Sigmoid colon (tissue), 7 donors: ENCODE results near the gene C1orf116. TPM values are rescaled to one million over a fixed set of nuclear protein-coding genes. Genes with fewer than 3 reads are reported as not detected.

Experiments
- DNase-seq: peaks from one replicate; pipeline ENCODE4 v3.0.0-alpha.2; 2019
- H3K27ac ChIP-seq, 4 donors: fragments of 200-600 bp; sonication (generic); one replicate each; pipeline ENCODE4 v1.5.1; 2016 to 2019; ENCODE audit warnings: mild to moderate bottlenecking in 1 of 4
- H3K27me3 ChIP-seq, 3 donors: fragments of 200-600 bp; sonication (generic); one replicate each; pipeline ENCODE4 v1.5.1; 2019; ENCODE audit warnings: mild to moderate bottlenecking in 1 of 3
- H3K36me3 ChIP-seq, 4 donors: fragments of 200-600 bp; sonication (generic); one replicate each; pipeline ENCODE4 v1.5.1; 2016 to 2019
- H3K4me1 ChIP-seq, 4 donors: fragments of 200-600 bp; sonication (generic); one replicate each; pipeline ENCODE4 v1.5.1; 2017 to 2019
- H3K4me3 ChIP-seq, 4 donors: fragments of 200-600 bp; sonication (generic); one replicate each; pipeline ENCODE4 v1.5.1; 2017 to 2019; ENCODE audit warnings: mild to moderate bottlenecking in 2 of 4, moderate library complexity in 1 of 4
- H3K9me3 ChIP-seq, 4 donors: fragments of 200-600 bp in 3 of 4; sonication (generic) in 3 of 4; one replicate each; pipeline versions ENCODE4 v1.5.1 to v1.6.1; 2013 to 2019
- CTCF ChIP-seq, 4 experiments: fragments of 450-650 bp in 3 of 4; fragments of 200-600 bp in 1 of 4; IDR thresholded peaks; one replicate each; pipeline ENCODE4 v1.5.1; 2016 to 2019; ENCODE audit warnings: antibody characterized with exemption in 4 of 4, mild to moderate bottlenecking in 3 of 4, moderate library complexity in 2 of 4
- EP300 ChIP-seq, 4 donors: sonication (generic); formaldehyde crosslinking; IDR thresholded peaks; one replicate each; pipeline ENCODE4 v1.6.1; 2017; ENCODE audit warnings: antibody characterized with exemption in 4 of 4
- POLR2A ChIP-seq, 2 donors: fragments of 450-650 bp; IDR thresholded peaks; one replicate each; pipeline ENCODE4 v1.6.1; 2016; ENCODE audit warnings: antibody characterized with exemption in 2 of 2, mild to moderate bottlenecking in 2 of 2, moderate library complexity in 2 of 2
- POLR2AphosphoS5 ChIP-seq, 4 donors: sonication (generic); formaldehyde crosslinking; IDR thresholded peaks; one replicate each; pipeline ENCODE4 v1.6.1; 2017; ENCODE audit warnings: antibody characterized with exemption in 4 of 4
- WGBS, 2 donors: extraction: QIAGEN DNeasy Blood & Tissue Kit; methylation state at CpG; one replicate each; pipeline ENCODE4 v1.1.7; 2013; 5-methylcytosine and 5-hydroxymethylcytosine counted together
- intact Hi-C: fragments of 100-400 bp; cut with DNase I; formaldehyde crosslinking; loops from one replicate; pipeline ENCODE4 v1.15.1; 2023
- polyA plus RNA-seq, 3 donors: library from polyadenylated mRNA; stranded (reverse); fragments of 200-250 nt; gene quantifications; one replicate each; pipeline ENCODE4 v1.2.3, GENCODE V29; 2013
- total RNA-seq, 4 donors: library from RNA; depleted of rRNA; stranded (reverse); fragments of >200 nt; gene quantifications; one replicate each; pipeline ENCODE4 v1.1.0, GENCODE V29; 2016
- donor health status: healthy with polysubstance abuse.
- donor health status: Bipolar disorder and iron deficiency.
- donor health status: healthy.

Gene C1orf116
- total and polyA plus RNA-seq, 7 donors, result 0.14 to 22.4 (median 4.1) TPM; not detected in 1

GRCh38 chr1:206986402-206986801 is 46.2 kb downstream of the C1orf116 start:
- intact Hi-C loops, result no loop called here
- WGBS, 2 donors, result 77 to 87% methylated on average over 3 of the region's 3 CpGs

GRCh38 chr1:206985162-206985749 is 47.3 kb downstream of the C1orf116 start:
- DNase-seq, result no peak
- TF ChIP-seq POLR2AphosphoS5 (IDR thresholded peaks at IDR 0.05) (no peak), EP300 (IDR thresholded peaks at IDR 0.05) (no peak), CTCF (IDR thresholded peaks at IDR 0.05) (no peak), POLR2A (IDR thresholded peaks at IDR 0.05) (no peak)
- intact Hi-C loops, result no loop called here

More at GRCh38 chr1:206986402-206986801, 46.2 kb downstream of the C1orf116 start:
- no peak for TF ChIP-seq POLR2A (IDR thresholded peaks at IDR 0.05)
- no peak for TF ChIP-seq CTCF (IDR thresholded peaks at IDR 0.05)
- no peak for TF ChIP-seq EP300 (IDR thresholded peaks at IDR 0.05)
- TF ChIP-seq POLR2AphosphoS5 (IDR thresholded peaks at IDR 0.05), result no peak
- no peak for DNase-seq
- H3K27ac ChIP-seq, result no peak overlapping the region
- H3K9me3 ChIP-seq, result no peaks in the 10 kb centered on the region
- H3K4me3 ChIP-seq, result no peak overlapping the region
- H3K4me1 ChIP-seq, result no peaks in the 10 kb centered on the region
- no peaks in the 10 kb centered on the region for H3K36me3 ChIP-seq
- no peaks in the 10 kb centered on the region for H3K27me3 ChIP-seq

GRCh38 chr1:206982216-206982615 is 50.3 kb downstream of the C1orf116 start:
- Histone ChIP-seq H3K27me3 (no peaks in the 10 kb centered on the region), H3K36me3 (no peaks in the 10 kb centered on the region), H3K27ac (no peak overlapping the region), H3K4me3 (no peak overlapping the region), H3K4me1 (no peaks in the 10 kb centered on the region), H3K9me3 (no peaks in the 10 kb centered on the region)
- intact Hi-C loops, result no loop called here
- DNase-seq, result no peak
- peak in 3 of 4 experiments; percentile 25 to 46 (median 32) for TF ChIP-seq CTCF (IDR thresholded peaks at IDR 0.05)
- TF ChIP-seq EP300 (IDR thresholded peaks at IDR 0.05), result no peak
- TF ChIP-seq POLR2A (IDR thresholded peaks at IDR 0.05), result no peak
- WGBS, 2 donors, result 16 to 33% methylated on average over 4 of the region's 4 CpGs

More at GRCh38 chr1:206985162-206985749, 47.3 kb downstream of the C1orf116 start:
- Histone ChIP-seq H3K4me1 (no peaks in the 10 kb centered on the region), H3K9me3 (no peaks in the 10 kb centered on the region), H3K4me3 (no peak overlapping the region), H3K27me3 (no peaks in the 10 kb centered on the region), H3K27ac (no peak overlapping the region), H3K36me3 (no peaks in the 10 kb centered on the region)
- whole genome bisulfite sequencing, 2 donors, result 45 to 75% methylated on average over 10 of the region's 10 CpGs

GRCh38 chr1:206979379-206980043 is 53.0 kb downstream of the C1orf116 start:
- TF ChIP-seq CTCF (IDR thresholded peaks at IDR 0.05), result peak in 2 of 4 experiments; percentile 14 to 31
- TF ChIP-seq POLR2A (IDR thresholded peaks at IDR 0.05), result no peak
- WGBS, 2 donors, result 36 to 77% methylated on average over 3 of the region's 3 CpGs
- H3K9me3 ChIP-seq, result no peaks in the 10 kb centered on the region
- H3K4me1 ChIP-seq, result no peaks in the 10 kb centered on the region
- H3K36me3 ChIP-seq, result no peaks in the 10 kb centered on the region
- intact Hi-C loops, result no loop called here
- no peak overlapping the region for H3K4me3 ChIP-seq
- H3K27ac ChIP-seq, result no peak overlapping the region
- H3K27me3 ChIP-seq, result no peaks in the 10 kb centered on the region
- no peak for DNase-seq
